ENCODE data around the gene ACBD4.
"Not testable (repeated sequence)": the region's sequence is repeated elsewhere in the genome, so short reads cannot be mapped to it uniquely, and the experiment has no call there.

ACBD4 gene

DNA sequence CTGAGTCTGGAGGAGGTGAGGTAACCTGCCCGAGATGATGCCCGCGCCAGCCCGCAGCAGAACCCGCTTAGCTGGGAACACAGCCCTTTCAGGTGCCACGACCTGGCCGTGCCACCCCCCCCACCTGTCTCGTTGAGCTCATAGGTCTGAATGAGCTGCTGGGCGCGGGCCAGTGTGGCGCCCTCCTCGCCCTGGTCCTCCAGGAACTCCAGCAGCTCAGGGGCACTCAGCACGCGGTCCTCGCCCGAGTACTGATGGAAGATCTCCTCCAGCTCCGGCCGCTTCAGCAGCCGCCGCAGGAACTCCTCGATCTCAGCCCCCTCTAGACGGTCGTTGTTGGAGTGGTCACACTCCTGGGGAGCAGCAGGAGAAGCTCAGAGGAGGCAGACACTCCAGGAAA lies 16.8 kb upstream of the ACBD4 start:
- DNase-seq (ENCODE audit: low spot score): no peak

DNA sequence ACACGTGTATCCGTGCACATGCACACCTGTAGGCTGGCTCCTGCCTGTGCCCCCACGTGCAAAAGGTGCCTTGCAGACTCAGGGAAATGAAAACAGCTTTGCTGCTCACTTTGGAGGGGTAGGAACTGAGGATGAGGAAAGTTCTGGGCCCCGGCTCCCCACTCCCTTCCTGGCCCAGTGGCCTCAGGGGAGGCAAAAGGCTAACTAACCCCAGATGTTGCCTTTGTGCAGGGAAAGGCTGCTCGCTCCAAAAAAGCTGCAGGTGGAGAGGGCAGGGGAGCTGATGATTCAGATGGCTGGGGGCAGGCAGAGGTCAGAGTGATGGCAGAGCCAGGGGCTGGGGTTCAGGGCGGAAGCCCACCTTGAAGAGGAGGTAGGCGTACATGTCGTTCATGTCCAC lies 15.5 kb upstream of the ACBD4 start:
- no peak for DNase-seq (ENCODE audit: low spot score)

DNA sequence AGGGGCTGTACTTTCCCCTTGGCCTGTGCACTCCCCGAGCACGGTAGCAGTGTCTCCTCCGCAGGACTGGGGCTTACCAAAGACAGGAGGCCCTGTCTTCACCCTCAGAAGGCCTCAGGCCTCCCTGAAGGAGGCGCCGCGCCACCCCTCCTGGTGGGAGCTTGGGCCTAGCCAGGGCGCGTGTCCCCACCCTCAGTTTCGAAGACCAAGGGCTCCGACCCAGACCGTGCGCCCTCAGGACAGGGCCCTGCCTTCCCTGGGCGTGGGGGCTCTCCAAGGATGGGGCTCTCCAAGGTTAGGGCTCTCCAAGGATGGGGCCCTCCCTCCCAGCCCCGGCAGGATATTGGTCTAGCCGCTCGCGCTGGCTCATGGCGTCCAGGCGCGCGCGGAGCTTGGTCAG lies 14.9 kb upstream of the ACBD4 start:
- DNase-seq (ENCODE audit: low spot score): no peak

DNA sequence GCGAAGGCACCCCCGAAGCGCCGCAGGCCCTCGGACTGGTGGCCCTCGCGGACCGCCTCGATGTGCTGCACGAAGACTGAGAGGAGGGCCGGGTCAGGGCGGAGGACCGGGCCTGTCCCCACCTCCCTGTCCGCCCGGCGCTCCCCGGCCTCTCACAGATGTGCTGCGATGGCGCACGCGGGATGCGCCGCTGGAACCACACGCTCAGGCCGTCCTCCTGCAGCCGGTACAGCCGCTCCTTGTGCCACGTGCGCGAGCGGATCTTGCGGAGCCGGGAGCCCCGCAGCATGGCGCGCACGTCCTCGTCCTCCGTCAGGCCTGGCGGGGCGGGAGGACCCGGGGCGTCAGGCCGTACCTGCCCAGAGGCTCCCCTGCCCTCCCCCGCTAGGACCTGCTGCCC lies 14.4 kb upstream of the ACBD4 start:
- DNase-seq (ENCODE audit: low spot score): no peak

DNA sequence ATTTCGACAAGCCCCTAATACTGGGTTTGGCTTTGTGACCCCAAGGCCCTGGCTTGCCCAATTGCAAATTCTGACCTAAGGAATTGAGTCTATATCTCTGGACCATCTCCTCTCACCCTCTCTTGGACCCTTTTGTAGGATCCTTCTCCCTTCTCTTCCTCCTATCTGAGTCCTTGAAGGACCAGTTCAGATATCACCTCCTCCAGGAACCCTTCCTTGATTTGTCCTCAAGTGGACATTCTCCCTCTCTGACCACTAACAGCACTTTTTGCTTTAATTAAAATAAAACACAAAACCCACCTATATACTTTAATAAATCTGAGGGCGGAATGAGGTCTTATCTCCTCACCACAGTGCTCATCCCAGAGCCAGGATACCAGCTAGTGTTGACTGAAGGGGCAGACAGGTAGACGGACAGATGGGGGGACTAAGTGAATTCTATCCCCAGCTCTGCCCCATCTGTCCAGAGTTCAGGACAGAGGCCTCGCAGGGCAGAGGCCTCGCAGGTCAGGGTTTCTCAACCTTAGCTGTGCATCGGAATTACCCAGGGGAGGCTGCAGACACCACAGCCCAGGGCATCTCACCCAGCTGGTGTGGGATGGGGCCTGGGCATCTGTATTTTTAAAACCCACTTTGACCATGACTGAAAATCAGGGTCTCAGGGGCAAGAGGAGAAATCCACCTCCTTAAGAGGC lies 12.3 kb upstream of the ACBD4 start:
- DNase-seq (ENCODE audit: low spot score): no peak

DNA sequence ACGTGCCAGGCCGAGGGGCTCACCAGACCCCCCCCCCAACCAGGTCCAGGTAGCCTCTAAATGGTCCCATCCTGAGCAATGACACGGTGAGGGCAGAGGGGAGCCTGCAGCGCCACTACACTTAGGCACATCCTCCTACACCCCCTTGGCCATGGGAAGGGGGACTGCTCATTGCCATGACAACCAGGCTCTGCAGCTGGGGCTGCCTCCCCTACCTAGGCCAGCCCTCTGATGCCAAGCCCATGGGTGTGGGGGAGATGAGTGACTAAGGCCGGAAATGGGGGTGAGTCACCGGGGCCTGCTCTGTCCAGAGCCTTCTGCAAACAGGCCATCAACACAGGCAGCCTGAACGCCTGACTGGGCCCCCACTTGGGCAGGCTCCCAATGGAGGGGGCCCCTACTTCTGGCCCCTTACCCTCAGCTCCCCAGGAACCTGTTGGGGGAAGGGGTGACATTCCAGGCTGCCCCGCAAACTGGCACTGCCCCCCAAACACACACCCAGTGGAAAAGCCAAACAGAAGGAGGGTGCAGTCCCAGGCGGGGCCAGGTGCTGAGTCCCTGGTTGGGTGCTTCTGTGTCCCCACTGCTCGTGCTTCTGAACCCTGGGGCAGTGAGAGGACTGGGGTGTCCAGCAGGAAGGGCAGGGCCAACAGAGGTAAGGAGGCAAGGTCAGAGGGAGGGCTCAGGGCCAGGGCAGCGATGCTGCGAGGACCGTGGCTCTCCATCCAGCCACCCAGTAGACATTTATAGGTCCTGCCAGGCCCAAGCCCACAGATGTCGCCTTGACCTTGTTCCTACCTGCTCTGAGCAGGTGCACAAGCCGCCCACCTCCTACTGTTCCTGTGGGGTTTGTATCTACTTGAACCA lies 11.3 kb upstream of the ACBD4 start:
- no peak for DNase-seq (ENCODE audit: low spot score)

DNA sequence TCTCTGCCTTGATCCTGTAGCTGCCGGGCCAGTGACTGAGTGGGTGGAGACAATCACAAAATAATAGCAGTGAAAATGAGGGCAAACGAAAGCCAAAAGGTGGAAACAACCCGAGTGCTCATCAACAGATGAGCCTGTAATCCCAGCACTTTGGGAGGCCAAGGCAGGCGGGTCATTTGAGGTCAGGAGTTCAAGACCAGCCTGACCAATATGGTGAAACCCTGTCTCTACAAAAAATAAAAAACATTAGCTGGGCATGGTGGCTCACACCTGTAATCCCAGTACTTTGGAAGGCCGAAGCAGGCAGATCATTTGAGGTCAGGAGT lies 10.7 kb upstream of the ACBD4 start:
- DNase-seq (ENCODE audit: low spot score): not testable (repeated sequence)

DNA sequence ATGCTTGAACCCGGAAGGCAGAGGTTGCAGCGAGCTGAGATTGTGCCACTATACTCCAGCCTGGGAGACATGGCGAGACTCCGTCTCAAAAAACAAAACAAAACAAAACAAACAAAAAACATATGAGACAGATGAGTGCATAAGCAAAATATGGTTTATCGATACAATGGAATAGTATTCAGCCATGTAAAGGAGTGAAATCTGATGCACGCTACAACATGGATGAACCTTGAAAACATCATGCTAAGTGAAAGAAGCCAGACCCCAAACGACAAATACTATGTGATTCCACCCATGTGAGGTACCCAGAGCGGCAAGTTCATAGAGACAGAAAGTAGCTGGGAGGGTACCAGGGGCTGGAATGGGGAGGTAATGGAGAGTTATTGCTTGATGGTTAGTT lies 10.0 kb upstream of the ACBD4 start:
- no peak for DNase-seq (ENCODE audit: low spot score)

DNA sequence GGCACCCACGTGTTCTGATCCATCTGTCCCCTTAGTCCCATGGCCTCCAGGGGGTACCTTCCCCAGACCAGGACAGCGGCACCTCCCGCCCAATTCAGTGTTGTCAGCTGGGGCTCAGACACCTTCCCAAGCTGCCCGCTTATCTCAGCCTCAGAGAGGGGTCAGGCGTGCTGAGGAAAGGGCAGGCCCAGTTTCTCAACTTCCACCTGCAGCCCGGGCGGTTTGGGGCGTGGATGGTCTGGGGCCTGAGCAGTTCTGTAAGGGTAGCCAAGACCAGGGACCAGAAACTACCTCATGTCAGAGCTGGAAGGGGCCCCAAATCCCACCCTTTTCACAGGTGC lies 8.3 kb upstream of the ACBD4 start:
- DNase-seq (ENCODE audit: low spot score): no peak

DNA sequence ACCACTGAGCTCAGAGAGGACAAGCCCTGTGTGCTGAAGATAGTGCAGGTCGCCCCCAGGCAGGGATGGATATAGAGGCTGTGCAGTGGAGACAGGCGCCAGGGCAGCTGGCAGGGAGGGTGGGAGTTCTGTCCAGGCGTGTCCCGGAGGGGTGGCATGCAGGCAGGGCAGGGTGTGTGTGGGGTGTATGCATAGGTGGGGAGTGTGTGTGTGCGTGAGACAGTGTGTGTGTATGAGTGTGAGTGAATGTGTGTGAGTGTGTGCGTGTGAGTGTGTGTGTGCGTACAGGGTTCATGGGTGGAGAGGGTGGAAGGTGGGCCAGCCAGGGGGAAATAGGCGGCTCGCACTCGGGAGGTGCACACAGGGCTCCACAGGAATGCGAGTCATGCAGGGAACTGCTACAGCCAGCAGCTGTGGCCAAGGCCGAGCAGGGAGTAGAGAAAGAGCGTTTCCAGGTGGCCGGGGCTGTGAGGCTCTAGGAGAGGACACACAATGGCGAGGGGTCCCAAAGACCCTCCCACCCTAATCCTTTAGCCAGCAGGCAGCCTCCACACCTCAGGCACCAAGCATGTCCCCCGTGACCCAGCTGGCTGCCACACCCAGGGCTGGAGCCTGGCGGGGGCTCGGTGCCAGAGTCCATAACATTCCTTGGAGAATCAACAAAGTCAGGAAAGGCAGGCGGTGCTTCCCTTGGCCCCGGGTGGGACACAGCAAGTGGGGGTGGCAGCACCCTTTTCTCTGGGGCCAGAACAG lies 7.8 kb upstream of the ACBD4 start:
- no peak for DNase-seq (ENCODE audit: low spot score)

DNA sequence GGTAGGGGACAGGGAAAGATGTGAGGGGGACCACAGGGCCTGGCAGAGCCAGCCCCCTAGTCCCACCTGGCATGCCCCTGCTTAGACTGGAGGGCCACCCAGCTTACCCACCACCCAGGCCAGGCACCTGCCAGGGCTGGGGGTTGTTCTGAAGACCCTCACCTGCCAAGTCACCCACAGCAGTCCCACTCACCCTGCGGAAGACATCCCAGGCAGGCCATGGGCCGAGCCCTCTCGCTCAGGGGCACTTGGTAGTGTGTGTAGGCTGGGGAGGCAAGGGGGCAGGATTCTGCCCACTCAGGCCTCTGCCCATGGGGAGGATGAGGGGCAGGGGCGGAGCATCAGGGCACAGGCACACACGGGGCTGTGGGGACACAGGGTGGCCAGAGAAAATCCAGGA lies 7.2 kb upstream of the ACBD4 start:
- DNase-seq (ENCODE audit: low spot score): no peak

DNA sequence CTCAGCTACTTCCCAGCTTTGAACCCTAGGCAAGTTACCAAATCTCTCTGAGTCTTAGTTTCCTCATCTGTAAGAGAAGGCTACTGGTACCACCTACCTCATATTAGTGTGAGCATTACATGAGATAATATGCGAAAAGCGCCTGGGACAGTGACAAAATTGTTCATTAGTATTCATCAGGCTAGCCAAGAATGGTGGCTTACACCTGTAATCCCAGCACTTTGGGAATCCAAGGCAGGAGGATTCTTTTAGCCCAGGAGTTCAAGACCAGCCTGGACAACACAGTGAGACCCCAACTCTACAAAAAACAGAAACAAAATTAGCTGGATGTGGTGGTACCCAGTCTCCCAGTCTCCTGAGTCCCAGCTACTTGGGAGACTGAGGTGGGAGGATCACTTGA lies 6.5 kb upstream of the ACBD4 start:
- DNase-seq (ENCODE audit: low spot score): no peak

DNA sequence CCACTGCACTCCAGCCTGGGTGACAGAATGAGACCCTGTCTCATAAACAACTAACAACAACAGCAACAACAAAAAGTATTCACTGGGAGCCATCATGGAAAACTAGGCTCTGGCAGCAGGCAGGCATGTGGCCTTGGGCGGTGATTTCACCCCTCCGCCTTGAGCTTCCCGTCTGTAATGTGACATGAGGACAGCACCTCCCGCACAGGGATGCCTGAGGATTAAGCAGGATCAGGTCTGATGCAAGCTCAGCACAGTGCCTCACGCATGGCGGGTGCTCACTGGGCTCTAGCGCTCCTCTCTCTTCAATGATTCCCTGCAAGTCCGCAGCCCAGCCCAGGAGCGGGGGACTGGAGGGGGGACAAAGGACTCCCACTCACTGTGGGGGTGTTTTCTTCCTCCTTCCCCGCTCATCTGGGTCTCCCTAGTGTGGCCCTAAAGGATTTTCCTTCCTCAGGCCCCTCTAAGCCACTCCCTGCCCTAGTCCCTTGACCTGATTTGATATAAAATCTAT lies 6.0 kb upstream of the ACBD4 start:
- no peak for DNase-seq (ENCODE audit: low spot score)

DNA sequence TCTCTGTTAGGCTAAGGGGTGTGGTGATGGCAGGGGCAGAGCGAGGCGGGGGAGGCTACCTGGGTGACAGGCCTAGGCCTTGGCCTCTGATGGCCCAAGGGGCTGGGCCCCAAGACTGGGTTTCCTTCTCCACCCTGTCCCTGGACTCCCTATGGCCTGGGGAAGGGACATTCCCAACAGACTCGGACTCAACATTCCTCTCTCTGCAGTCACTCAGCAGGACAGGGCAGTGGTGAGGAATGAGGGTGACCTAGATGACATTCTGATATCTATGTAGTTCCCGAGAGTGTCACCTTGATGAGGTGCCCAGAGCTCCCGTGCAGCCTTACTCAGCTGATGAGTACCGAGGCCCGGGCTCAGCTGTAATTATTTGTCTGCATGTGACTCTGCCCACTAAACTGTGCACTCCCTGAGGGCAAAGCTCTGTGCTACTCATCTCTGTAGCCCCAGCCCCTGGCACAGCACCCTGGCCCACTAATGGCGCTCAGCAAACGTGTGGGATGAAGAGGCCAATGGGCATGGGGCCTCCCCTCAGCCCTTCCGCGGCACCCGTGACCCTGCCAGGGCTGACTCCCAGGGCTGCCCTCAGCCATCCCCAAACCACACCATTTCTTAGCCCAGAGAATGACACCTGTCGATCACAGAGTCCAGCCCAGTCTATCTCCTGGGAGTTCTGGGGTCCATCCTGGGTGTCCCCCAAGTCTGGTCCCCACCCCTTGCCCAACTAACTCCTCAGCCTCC lies 5.4 kb upstream of the ACBD4 start:
- no peak for DNase-seq (ENCODE audit: low spot score)

DNA sequence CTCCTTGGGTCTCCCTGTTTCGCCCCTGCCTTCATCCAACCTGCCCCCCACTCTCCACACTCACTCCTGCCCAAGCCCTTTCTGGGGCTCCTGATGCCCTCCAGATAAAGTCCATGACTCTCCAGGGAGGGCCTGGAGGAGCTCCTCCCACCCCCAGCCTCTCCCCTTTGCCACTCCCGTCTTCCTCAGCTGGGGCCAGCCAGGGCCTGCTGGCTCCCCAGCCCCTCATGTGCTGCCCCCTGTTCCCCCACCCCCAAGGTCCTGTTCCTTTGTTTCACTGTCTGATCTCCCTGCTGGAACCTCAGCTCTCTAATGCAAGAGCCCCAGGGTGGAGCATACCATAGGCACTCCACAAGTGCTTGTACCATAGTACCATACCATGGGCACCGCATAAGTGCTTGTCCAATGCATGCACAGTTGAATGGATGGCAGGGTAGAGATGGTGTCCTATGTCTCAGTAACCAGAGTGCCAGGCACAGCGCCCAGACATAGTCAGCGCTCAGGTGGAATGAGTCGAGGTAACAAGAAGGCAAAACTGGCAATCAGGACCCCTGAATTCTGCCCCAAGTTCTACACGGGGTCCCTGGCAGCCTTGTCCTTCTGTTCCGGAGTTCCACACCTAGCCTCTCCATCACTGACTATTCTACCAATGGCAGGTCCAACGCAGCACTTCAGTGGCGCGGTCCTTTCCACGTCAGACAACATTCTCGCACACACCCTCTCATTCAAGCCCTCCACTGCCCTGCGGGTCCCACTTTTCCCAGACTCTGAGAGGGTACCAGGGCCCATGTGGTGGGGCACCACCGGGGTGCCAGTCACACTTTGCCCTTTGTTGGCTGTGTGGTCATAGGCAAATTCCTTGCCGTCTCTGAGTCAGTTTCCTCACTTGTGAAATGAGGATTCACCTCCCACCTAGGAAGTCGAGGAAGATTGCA lies 4.5 kb upstream of the ACBD4 start:
- no peak for DNase-seq (ENCODE audit: low spot score)

DNA sequence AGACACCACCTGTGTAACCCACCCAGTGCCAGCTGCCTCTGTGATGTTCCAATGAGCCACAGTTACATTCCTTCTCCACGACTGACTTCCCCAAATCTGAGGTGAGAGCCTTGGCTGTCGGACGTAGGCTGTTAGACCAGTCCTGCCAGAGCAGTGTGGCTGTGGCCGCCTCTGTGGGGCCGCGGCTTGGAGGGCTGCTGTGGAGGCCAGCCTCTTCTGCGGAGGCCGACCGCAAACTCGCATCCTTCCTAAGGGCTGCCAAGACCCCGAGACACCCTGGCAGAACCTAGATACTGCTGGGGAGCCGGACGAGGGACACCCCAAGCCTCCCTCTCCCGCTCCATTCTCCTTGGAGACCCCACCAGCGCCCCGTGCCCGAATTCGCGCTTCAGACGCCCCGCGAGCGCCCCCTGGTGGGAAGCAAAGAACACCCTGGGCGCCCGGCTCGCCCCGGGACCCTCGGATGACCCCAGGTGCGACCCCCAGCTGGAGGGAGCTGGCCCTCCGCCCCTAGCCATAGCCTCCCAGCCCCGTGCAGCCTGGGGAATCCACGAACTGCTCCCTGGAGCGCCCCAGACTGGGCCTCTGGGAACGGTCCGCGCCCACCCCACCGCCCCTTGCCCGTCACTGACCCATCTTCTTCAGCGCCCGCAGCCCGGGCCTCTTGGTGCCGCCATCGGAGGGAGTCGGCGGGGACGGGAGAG lies 3.7 kb upstream of the ACBD4 start:
- DNase-seq (ENCODE audit: low spot score): peak; percentile 77

DNA sequence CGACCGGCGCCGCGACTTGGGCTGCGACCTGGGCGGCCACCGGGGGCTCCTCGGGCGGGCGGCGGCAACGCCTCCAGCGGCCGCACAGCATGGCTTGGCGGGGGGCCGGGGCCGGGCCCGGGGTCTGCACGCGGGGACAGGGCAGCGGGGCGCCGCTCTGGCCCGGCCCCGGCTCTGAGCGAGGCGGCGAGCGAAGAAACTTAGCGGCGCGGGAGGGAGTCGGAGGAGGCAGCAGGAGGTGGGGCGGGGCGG lies 3.2 kb upstream of the ACBD4 start, which contains the start of gene PLCD3:
Gene PLCD3, minus strand, starts transcription at position 196 of the 252 bp plus-strand sequence. Its CDS starts 105 bp downstream, at position 91.
- DNase-seq (ENCODE audit: low spot score): no peak

DNA sequence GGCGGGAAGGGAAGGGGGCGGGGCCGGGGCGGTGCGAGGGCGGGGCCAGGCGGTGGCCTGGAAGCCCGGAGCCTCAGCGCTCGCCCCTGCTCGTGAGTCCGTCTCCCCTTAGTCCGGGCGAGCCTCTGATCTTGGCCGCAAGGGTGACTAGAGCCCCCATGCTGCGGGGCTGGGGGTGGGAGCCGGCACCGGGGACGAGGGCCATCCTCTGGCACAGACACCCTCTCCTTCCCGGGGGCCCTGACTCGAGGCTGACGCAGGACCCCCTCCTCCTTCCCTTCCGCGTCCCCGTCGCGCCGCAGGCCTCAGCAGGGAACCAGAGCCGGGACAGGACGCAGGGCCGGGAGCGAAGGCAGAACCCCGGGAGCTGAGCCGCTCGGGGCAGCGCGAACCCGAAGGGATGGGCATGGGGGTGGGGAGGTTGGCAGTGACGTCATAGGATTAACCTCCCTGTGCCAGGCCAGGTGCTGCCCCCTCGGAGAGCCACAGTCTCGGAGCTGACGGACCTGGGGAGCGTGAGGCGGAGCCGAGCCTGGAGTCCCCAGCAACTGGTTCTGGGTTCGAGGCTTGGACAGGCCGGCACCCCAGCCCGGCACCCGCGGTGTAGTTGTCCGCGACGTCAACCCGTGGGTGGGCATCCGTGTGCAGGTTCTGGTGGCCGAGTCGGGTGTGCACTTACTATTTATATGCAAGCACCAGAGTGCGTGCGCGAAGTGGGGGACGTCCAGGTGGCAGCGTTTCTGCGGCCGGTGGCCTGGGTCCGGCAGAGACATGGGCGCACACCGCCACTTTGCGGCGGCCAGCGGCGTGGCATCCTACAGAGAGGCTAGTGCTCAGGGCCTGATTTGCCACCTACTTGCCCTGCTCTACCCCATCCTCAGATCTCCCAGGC lies 2.7 kb upstream of the ACBD4 start:
- peak; percentile 87 for DNase-seq (ENCODE audit: low spot score)
